ENCODE results near the gene SDC3.

Gene SDC3

GRCh38 chr1:30894508-30894973, 14.0 kb downstream of the SDC3 start:
- Histone ChIP-seq H3K9me3 (replicated peaks; ENCODE audit: low read length) (no peaks in the 10 kb centered on the region), H3K4me2 (ENCODE audit: low read length) (no peak overlapping the region), H3K36me3 (ENCODE audit: insufficient read depth, low read length) (no peaks in the 10 kb centered on the region), H3K4me1 (ENCODE audit: control insufficient read depth, insufficient read depth, low read length) (no peaks in the 10 kb centered on the region), H3K9ac (ENCODE audit: low read depth, low read length) (no peak overlapping the region), H3K27me3 (ENCODE audit: control insufficient read depth, insufficient read depth, low read length) (no peaks in the 10 kb centered on the region), H3K4me3 (ENCODE audit: low read length) (no peak overlapping the region)

DNA sequence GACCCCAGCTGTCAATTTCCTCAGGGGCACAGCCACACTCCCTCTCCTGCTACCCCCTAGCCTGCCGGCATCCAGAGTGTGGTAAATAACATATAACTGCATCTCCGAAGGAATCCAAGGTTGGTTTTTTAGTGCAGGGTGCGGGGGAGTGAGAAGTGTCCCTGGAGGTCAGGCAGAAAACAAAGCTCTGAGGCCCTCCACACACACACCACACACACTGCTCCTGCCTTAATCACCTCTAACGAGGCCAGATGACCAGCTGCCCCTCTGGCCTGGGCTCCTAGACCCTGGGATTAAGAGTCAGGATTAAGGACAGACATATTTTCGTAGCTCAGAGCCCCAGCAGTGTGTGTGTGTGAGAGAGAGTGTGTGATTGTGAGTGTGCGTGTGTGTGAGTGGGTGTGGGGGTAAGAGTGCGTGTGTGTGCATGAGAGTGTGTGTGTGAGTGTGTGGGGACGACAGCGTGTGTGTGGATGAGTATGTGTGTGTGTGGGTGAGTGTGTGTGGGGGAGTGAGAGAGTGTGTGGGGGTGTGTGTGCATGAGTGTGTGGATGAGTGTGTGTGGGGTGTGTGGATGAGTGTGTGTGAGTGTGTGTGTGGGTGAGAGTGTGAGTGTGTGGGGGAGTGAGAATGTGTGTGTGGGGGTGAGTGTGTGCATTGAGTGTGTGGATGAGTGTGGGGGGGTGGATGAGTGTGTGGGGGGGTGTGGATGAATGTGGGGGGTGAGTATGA, 14.6 kb downstream of the SDC3 start:
- H3K9me3 ChIP-seq (replicated peaks; ENCODE audit: low read length): no peaks in the 10 kb centered on the region
- H3K4me2 ChIP-seq (ENCODE audit: low read length): no peak overlapping the region
- H3K9ac ChIP-seq (ENCODE audit: low read depth, low read length): no peak overlapping the region
- peaks cover under 1% of the 10 kb centered on the region for H3K4me1 ChIP-seq (ENCODE audit: control insufficient read depth, insufficient read depth, low read length)
- no peaks in the 10 kb centered on the region for H3K36me3 ChIP-seq (ENCODE audit: insufficient read depth, low read length)
- H3K27me3 ChIP-seq (ENCODE audit: control insufficient read depth, insufficient read depth, low read length): no peaks in the 10 kb centered on the region
- H3K4me3 ChIP-seq (ENCODE audit: low read length): no peak overlapping the region

DNA sequence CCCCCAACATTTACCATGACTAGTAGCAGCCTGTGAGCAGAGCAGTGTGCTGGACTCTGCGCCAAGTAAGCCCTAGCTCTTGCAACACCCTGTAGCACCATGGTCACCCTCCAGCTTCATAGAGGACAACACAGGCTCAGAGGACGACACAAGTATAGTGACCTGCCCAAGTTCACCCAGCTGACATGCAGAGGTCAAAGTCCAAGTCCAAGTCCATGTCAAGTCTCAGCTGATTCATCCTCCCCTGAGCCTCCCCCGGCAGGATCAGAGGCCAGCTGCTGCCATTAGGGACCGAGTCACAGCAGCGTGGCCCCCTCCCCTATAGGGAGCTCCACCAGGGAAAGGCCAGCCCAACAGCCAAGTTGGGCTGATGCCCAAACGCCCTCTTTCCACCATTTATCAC, 15.9 kb downstream of the SDC3 start:
- H3K9ac ChIP-seq (ENCODE audit: low read depth, low read length): no peak overlapping the region
- peaks cover 13% of the 10 kb centered on the region for H3K4me1 ChIP-seq (ENCODE audit: control insufficient read depth, insufficient read depth, low read length)
- H3K4me3 ChIP-seq (ENCODE audit: low read length): no peak overlapping the region
- no peaks in the 10 kb centered on the region for H3K36me3 ChIP-seq (ENCODE audit: insufficient read depth, low read length)
- H3K4me2 ChIP-seq (ENCODE audit: low read length): no peak overlapping the region
- no peaks in the 10 kb centered on the region for H3K9me3 ChIP-seq (replicated peaks; ENCODE audit: low read length)
- no peaks in the 10 kb centered on the region for H3K27me3 ChIP-seq (ENCODE audit: control insufficient read depth, insufficient read depth, low read length)

- peaks cover 13% of the 10 kb centered on the region for H3K4me1 ChIP-seq (ENCODE audit: control insufficient read depth, insufficient read depth, low read length)
- no peak overlapping the region for H3K9ac ChIP-seq (ENCODE audit: low read depth, low read length)
- H3K36me3 ChIP-seq (ENCODE audit: insufficient read depth, low read length): no peaks in the 10 kb centered on the region
- H3K27me3 ChIP-seq (ENCODE audit: control insufficient read depth, insufficient read depth, low read length): no peaks in the 10 kb centered on the region
- no peaks in the 10 kb centered on the region for H3K9me3 ChIP-seq (replicated peaks; ENCODE audit: low read length)
- H3K4me2 ChIP-seq (ENCODE audit: low read length): no peak overlapping the region
- H3K4me3 ChIP-seq (ENCODE audit: low read length): no peak overlapping the region
These were observed 17.4 kb downstream of the SDC3 start for GRCh38 chr1:30891227-30891552.

GRCh38 chr1:30890502-30891226, 17.9 kb downstream of the SDC3 start:
- no peaks in the 10 kb centered on the region for H3K9me3 ChIP-seq (replicated peaks; ENCODE audit: low read length)
- H3K4me2 ChIP-seq (ENCODE audit: low read length): no peak overlapping the region
- H3K4me1 ChIP-seq (ENCODE audit: control insufficient read depth, insufficient read depth, low read length): peaks cover 16% of the 10 kb centered on the region
- H3K4me3 ChIP-seq (ENCODE audit: low read length): no peak overlapping the region
- H3K36me3 ChIP-seq (ENCODE audit: insufficient read depth, low read length): no peaks in the 10 kb centered on the region
- no peaks in the 10 kb centered on the region for H3K27me3 ChIP-seq (ENCODE audit: control insufficient read depth, insufficient read depth, low read length)
- no peak overlapping the region for H3K9ac ChIP-seq (ENCODE audit: low read depth, low read length)

GRCh38 chr1:30889511-30889910, 19.0 kb downstream of the SDC3 start:
- H3K9me3 ChIP-seq (replicated peaks; ENCODE audit: low read length): no peaks in the 10 kb centered on the region
- no peak overlapping the region for H3K4me2 ChIP-seq (ENCODE audit: low read length)
- peaks cover 16% of the 10 kb centered on the region for H3K4me1 ChIP-seq (ENCODE audit: control insufficient read depth, insufficient read depth, low read length)
- no peaks in the 10 kb centered on the region for H3K27me3 ChIP-seq (ENCODE audit: control insufficient read depth, insufficient read depth, low read length)
- H3K9ac ChIP-seq (ENCODE audit: low read depth, low read length): no peak overlapping the region
- H3K36me3 ChIP-seq (ENCODE audit: insufficient read depth, low read length): no peaks in the 10 kb centered on the region
- H3K4me3 ChIP-seq (ENCODE audit: low read length): no peak overlapping the region

DNA sequence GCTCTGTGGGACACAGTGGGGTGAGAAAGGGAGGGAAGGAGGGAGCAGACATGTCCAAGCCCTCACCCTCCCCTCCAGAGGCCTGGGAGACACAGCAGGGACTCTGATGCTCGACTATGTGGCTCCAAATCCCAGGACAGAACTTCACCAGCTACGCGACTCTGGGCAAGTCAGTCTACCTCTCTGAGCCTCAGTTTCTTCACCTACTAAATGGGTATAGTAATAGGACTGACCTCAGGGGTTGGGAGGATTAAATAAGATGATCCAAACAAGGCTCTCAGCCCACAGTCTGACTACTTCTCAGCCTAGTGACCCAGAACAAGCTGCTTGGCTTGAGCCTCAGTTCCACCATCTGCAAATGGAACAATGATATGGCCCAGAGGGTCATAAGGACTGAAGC, 19.6 kb downstream of the SDC3 start:
- peak overlapping the region; percentile 50 for H3K9ac ChIP-seq (ENCODE audit: low read depth, low read length)
- H3K4me2 ChIP-seq (ENCODE audit: low read length): peak overlapping the region; percentile 23
- no peak overlapping the region for H3K4me3 ChIP-seq (ENCODE audit: low read length)
- H3K4me1 ChIP-seq (ENCODE audit: control insufficient read depth, insufficient read depth, low read length): peaks cover 16% of the 10 kb centered on the region
- no peaks in the 10 kb centered on the region for H3K27me3 ChIP-seq (ENCODE audit: control insufficient read depth, insufficient read depth, low read length)
- no peaks in the 10 kb centered on the region for H3K9me3 ChIP-seq (replicated peaks; ENCODE audit: low read length)
- no peaks in the 10 kb centered on the region for H3K36me3 ChIP-seq (ENCODE audit: insufficient read depth, low read length)

- H3K9me3 ChIP-seq (replicated peaks; ENCODE audit: low read length): no peaks in the 10 kb centered on the region
- H3K36me3 ChIP-seq (ENCODE audit: insufficient read depth, low read length): no peaks in the 10 kb centered on the region
- H3K4me2 ChIP-seq (ENCODE audit: low read length): peak overlapping the region; percentile 23
- H3K4me3 ChIP-seq (ENCODE audit: low read length): no peak overlapping the region
- H3K4me1 ChIP-seq (ENCODE audit: control insufficient read depth, insufficient read depth, low read length): peaks cover 16% of the 10 kb centered on the region
- H3K27me3 ChIP-seq (ENCODE audit: control insufficient read depth, insufficient read depth, low read length): no peaks in the 10 kb centered on the region
- H3K9ac ChIP-seq (ENCODE audit: low read depth, low read length): peak overlapping the region; percentile 50
These were observed 20.2 kb downstream of the SDC3 start for GRCh38 chr1:30888391-30888790.

GRCh38 chr1:30887485-30888315, 20.9 kb downstream of the SDC3 start:
- H3K36me3 ChIP-seq (ENCODE audit: insufficient read depth, low read length): no peaks in the 10 kb centered on the region
- peak overlapping the region; percentile 3 for H3K9ac ChIP-seq (ENCODE audit: low read depth, low read length)
- H3K9me3 ChIP-seq (replicated peaks; ENCODE audit: low read length): no peaks in the 10 kb centered on the region
- H3K4me3 ChIP-seq (ENCODE audit: low read length): no peak overlapping the region
- H3K4me1 ChIP-seq (ENCODE audit: control insufficient read depth, insufficient read depth, low read length): peaks cover 16% of the 10 kb centered on the region
- no peak overlapping the region for H3K4me2 ChIP-seq (ENCODE audit: low read length)
- no peaks in the 10 kb centered on the region for H3K27me3 ChIP-seq (ENCODE audit: control insufficient read depth, insufficient read depth, low read length)

GRCh38 chr1:30886710-30887428, 21.7 kb downstream of the SDC3 start:
- H3K9me3 ChIP-seq (replicated peaks; ENCODE audit: low read length): no peaks in the 10 kb centered on the region
- H3K27me3 ChIP-seq (ENCODE audit: control insufficient read depth, insufficient read depth, low read length): no peaks in the 10 kb centered on the region
- H3K9ac ChIP-seq (ENCODE audit: low read depth, low read length): no peak overlapping the region
- no peaks in the 10 kb centered on the region for H3K36me3 ChIP-seq (ENCODE audit: insufficient read depth, low read length)
- H3K4me1 ChIP-seq (ENCODE audit: control insufficient read depth, insufficient read depth, low read length): peaks cover 16% of the 10 kb centered on the region
- H3K4me3 ChIP-seq (ENCODE audit: low read length): no peak overlapping the region
- H3K4me2 ChIP-seq (ENCODE audit: low read length): no peak overlapping the region

All from skeletal muscle satellite cell (primary cell).